Stimulated activated naive CD8-positive, alpha-beta T cell treated with anti-CD3 and anti-CD28 coated beads, Interleukin-15, amount 100 ng/mL, for 72 hours (primary cell): Measurements from ENCODE around the gene UBLCP1.

Experiments
- ATAC-seq: fragments of 150-1000 bp; cut with Tn5 transposase; 2 replicates; pipeline ENCODE4 v1.10.0; 2021; ENCODE audit warnings: mild to moderate bottlenecking, moderate library complexity
- DNase-seq, 2 donors: peaks; one replicate each; pipeline ENCODE4 v3.0.0; 2021 to 2022
- H3K27ac Mint-ChIP-seq, 2 donors: one replicate each; pipeline ENCODE4 v1.8.0; 2022; ENCODE audit warnings: mild to moderate bottlenecking in 2 of 2, mixed read lengths in 2 of 2, moderate library complexity in 2 of 2
- H3K27me3 Mint-ChIP-seq: one replicate; pipeline ENCODE4 v1.8.0; 2022; ENCODE audit warnings: mixed read lengths
- H3K4me1 Mint-ChIP-seq: one replicate; pipeline ENCODE4 v1.8.0; 2022; ENCODE audit warnings: mild to moderate bottlenecking, mixed read lengths
- H3K4me3 Mint-ChIP-seq, 2 donors: one replicate each; pipeline ENCODE4 v1.8.0; 2022; ENCODE audit warnings: mild to moderate bottlenecking in 2 of 2, mixed read lengths in 2 of 2, moderate library complexity in 1 of 2
- H3K9me3 Mint-ChIP-seq, 2 donors: one replicate each; pipeline ENCODE4 v1.8.0; 2022; ENCODE audit warnings: mixed read lengths in 2 of 2

The UBLCP1 gene

GRCh38 chr5:159316519-159317383, 53.7 kb downstream of the UBLCP1 start:
- Mint-ChIP-seq H3K4me1 (no peaks in the 10 kb centered on the region), H3K9me3 (no peaks in the 10 kb centered on the region), H3K27ac (no peak overlapping the region), H3K27me3 (peaks cover 22% of the 10 kb centered on the region), H3K4me3 (no peak overlapping the region)
- peak; percentile 84 for ATAC-seq
- peak in 1 of 2 donors; percentile 32 for DNase-seq

- H3K9me3 Mint-ChIP-seq = no peaks in the 10 kb centered on the region
- no peak overlapping the region for H3K27ac Mint-ChIP-seq
- H3K4me3 Mint-ChIP-seq = no peak overlapping the region
- no peak for ATAC-seq
- no peak for DNase-seq
- no peaks in the 10 kb centered on the region for H3K4me1 Mint-ChIP-seq
- peaks cover 11% of the 10 kb centered on the region for H3K27me3 Mint-ChIP-seq
Measured at GRCh38 chr5:159317849-159318248, 54.8 kb downstream of the UBLCP1 start.

- no peak for ATAC-seq
Measured at GRCh38 chr5:159318448-159318847, 55.4 kb downstream of the UBLCP1 start.

GRCh38 chr5:159319363-159319762, 56.3 kb downstream of the UBLCP1 start:
- H3K4me3 Mint-ChIP-seq = no peak overlapping the region
- peaks cover 1% of the 10 kb centered on the region for H3K27me3 Mint-ChIP-seq
- DNase-seq (no peak), ATAC-seq (no peak)
- H3K4me1 Mint-ChIP-seq = no peaks in the 10 kb centered on the region
- H3K9me3 Mint-ChIP-seq = no peaks in the 10 kb centered on the region
- H3K27ac Mint-ChIP-seq = no peak overlapping the region

More at GRCh38 chr5:159318448-159318847, 55.4 kb downstream of the UBLCP1 start:
- no peak for DNase-seq
- Mint-ChIP-seq H3K4me3 (no peak overlapping the region), H3K9me3 (no peaks in the 10 kb centered on the region), H3K4me1 (no peaks in the 10 kb centered on the region), H3K27ac (no peak overlapping the region), H3K27me3 (peaks cover 8% of the 10 kb centered on the region)

DNA sequence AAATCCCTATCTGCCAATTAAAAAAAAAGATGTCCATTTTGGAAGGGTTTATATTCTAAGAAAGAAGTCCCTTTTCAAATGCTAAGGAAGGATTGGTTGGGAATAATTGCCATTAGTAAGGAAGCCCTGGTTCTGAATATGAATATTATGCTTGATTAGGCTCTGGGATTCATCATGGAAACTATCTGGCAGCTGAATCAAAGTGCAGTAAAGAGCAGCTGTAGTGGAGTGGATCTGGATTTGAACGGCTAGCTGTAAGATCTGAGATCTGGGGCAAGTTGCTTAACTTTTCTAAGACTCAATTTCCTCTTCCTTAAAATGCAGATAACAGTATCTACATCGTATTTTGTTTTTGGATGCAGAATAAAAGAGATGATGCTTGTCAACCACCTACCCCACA, 56.7 kb downstream of the UBLCP1 start:
- no peak overlapping the region for H3K4me3 Mint-ChIP-seq
- peaks cover 3% of the 10 kb centered on the region for H3K27me3 Mint-ChIP-seq
- no peak overlapping the region for H3K27ac Mint-ChIP-seq
- no peaks in the 10 kb centered on the region for H3K4me1 Mint-ChIP-seq
- ATAC-seq (no peak), DNase-seq (no peak)
- H3K9me3 Mint-ChIP-seq = no peaks in the 10 kb centered on the region

DNA sequence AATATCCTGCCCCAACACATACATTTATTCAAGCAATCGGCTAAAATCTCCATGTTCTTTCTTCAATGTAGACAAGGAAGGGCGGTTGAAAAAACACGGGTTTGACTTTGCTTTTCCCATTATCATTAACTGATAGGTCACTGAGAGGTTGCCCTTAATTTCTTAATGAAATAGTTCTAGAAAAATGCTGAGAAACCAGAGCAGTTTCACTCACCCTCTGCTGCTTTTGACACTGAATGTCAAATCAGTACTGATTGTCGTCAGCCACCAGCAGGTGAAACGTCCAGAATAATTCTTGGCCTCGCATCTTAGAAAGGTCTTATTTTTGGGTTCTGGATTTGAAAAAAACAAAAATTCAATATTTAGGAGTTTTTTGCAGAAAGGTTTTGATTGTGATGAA, 59.1 kb downstream of the UBLCP1 start:
- no peak for DNase-seq
- Mint-ChIP-seq H3K4me3 (no peak overlapping the region), H3K4me1 (no peaks in the 10 kb centered on the region), H3K27me3 (peaks cover 7% of the 10 kb centered on the region), H3K27ac (no peak overlapping the region), H3K9me3 (no peaks in the 10 kb centered on the region)
- ATAC-seq = no peak

GRCh38 chr5:159324102-159324755, 61.1 kb downstream of the UBLCP1 start:
- Mint-ChIP-seq H3K4me1 (no peaks in the 10 kb centered on the region), H3K27me3 (peaks cover 7% of the 10 kb centered on the region), H3K27ac (no peak overlapping the region), H3K9me3 (no peaks in the 10 kb centered on the region), H3K4me3 (no peak overlapping the region)
- no peak for ATAC-seq
- DNase-seq = no peak

DNA sequence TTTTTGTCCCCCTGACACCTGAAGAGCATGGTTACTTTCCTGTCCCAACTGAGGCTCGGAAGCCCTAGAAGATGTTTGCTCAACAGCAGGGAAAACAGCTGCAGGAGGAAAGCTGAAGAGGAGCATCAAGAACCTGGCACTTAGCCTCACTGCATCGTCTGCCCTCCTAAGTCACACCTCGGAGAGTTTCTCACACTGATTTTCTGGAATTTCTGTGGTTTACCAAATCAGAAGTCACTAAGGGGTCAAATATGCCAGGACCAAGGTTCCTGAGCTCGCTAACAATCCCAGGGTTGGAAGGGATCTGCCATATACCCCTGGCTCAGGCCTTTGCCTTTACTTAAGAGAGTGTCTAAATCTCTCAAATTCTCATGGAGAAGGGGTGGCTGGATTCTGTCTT, 61.9 kb downstream of the UBLCP1 start:
- H3K4me3 Mint-ChIP-seq = no peak overlapping the region
- H3K27me3 Mint-ChIP-seq = peaks cover 7% of the 10 kb centered on the region

GRCh38 chr5:159330131-159330800, 67.2 kb downstream of the UBLCP1 start, which contains the start of gene IL12B:
TSS of gene IL12B (minus strand) at chr5:159330487. CDS start at chr5:159326782, 3,705 bp downstream.
- DNase-seq = no peak
- peak within 1 kb of the TSS; percentile 61 to 85 for H3K4me3 Mint-ChIP-seq
- peaks cover 22% of the 10 kb centered on the region for H3K4me1 Mint-ChIP-seq
- no peak for ATAC-seq
- peaks cover 9% of the 10 kb centered on the region for H3K27me3 Mint-ChIP-seq
- H3K9me3 Mint-ChIP-seq = no peaks in the 10 kb centered on the region
- H3K27ac Mint-ChIP-seq = no peak within 1 kb of the TSS

More for the DNA sequence above, 61.9 kb downstream of the UBLCP1 start:
- DNase-seq = no peak
- Mint-ChIP-seq H3K27ac (no peak overlapping the region), H3K4me1 (no peaks in the 10 kb centered on the region), H3K9me3 (no peaks in the 10 kb centered on the region)
- no peak for ATAC-seq

DNA sequence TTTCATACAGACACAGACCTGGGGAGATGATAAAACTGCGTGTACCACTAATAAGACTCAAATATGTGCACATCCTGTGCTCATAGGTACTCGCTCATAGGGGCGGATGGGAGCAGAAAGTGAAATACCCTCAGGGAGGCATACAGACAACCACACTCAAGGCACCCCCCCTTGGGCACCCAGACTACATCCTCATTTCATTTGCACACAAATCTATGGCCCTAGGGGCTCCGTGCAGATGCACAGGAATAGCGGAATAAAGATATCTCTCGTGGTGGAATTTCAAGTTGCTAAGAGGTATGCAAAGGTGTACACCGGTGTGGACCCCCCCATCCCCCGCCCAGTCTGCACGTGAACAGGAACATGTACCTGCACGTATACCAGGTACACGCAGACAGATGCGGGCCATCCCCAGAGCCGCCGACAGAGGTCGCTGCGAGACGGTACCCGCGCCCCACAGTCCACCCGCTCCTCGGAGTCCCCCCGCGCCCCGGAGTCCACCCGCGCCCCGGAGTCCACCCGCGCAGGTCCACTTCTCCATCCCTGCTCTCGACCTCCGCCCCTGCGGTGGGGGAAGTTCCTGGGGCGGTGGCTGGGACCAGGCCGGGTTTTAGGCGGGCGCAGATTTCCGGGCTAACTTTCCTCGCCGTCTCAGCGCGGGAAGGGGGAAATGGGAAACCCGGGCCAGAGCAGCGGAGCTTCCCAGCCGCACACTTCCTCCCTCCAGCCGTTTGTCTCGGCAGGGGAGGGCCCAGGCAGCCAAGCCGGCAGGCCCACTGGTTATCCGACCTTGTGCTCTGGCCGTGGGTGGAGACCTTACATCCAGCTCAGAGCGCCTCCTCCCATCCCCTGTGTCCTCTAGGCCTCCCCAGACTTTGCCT, 68.2 kb downstream of the UBLCP1 start:
- ATAC-seq (peak; percentile 88), DNase-seq (peak; percentile 68 to 70)
- H3K4me3 Mint-ChIP-seq = peak overlapping the region; percentile 61 to 85
- peak overlapping the region in 1 of 2 donors; percentile 34 for H3K27ac Mint-ChIP-seq
- peaks cover 23% of the 10 kb centered on the region for H3K4me1 Mint-ChIP-seq
- no peaks in the 10 kb centered on the region for H3K9me3 Mint-ChIP-seq
- H3K27me3 Mint-ChIP-seq = peaks cover 9% of the 10 kb centered on the region

DNA sequence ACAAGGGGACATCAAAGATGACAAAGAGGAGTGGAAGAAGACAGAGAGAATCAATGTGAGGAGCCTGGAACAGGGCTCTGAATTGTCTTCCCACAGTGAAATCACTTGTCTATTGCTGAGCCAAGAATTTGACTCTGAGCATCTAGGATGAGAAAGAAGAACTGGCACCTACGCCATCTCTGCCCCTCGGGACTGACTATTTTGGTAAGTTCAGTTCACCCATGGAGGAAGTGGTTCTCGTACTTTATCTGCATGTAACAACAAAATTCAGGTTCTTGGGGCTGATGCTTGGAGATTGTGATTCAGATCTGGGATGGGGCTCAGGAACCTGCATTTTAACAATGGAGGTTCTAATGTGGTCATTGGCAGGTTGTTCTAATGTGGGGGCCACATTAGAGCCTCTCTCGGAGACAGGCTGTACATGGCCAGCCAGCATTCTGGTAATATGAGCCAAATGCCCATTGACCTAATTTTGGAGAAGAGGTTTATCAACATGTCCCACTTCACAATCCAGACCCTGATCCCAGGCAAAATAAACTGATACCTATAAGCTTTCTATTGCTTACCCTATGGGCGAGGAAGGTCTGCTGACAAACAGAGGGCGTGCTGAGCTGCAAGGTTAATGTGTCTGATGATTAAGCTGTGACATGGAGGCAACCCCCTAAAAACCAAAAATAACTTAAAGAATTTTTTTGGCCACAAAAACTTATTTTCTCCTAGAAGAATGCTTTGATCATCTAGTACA, 69.9 kb downstream of the UBLCP1 start:
- H3K27ac Mint-ChIP-seq = no peak overlapping the region
- no peaks in the 10 kb centered on the region for H3K9me3 Mint-ChIP-seq
- DNase-seq (no peak), ATAC-seq (no peak)
- peaks cover 9% of the 10 kb centered on the region for H3K27me3 Mint-ChIP-seq
- H3K4me3 Mint-ChIP-seq = no peak overlapping the region
- H3K4me1 Mint-ChIP-seq = peaks cover 40% of the 10 kb centered on the region

DNA sequence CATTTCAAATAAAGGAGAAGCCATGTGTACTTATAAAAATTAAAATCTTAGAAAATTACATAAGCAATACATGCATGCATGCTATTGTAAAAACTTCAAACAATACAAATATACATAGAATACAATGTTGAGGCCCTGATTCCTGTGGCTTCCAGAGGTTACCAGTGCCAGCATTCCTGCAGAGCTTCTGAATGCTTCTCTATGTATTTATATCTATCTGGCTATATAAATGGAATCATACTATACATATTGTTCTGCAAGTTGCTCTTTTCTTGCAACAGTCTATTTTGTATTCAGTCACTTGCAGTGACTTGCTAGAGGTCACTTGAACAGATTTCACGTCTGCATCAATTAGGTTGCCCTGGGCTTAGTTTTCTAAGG, 70.4 kb downstream of the UBLCP1 start:
- H3K4me1 Mint-ChIP-seq = peaks cover 45% of the 10 kb centered on the region
- no peak overlapping the region for H3K27ac Mint-ChIP-seq
- H3K4me3 Mint-ChIP-seq = no peak overlapping the region
- peaks cover 9% of the 10 kb centered on the region for H3K27me3 Mint-ChIP-seq
- DNase-seq = no peak
- ATAC-seq = no peak
- no peaks in the 10 kb centered on the region for H3K9me3 Mint-ChIP-seq
